Measurements from ENCODE around the gene POLDIP3. TPM values are rescaled to one million over a fixed set of nuclear protein-coding genes. Genes with fewer than 3 reads are reported as not detected.

Gene POLDIP3
- total and polyA plus RNA-seq, 3 experiments from 2014 or later, result 78.0 to 82.8 (median 80.0) TPM

DNA sequence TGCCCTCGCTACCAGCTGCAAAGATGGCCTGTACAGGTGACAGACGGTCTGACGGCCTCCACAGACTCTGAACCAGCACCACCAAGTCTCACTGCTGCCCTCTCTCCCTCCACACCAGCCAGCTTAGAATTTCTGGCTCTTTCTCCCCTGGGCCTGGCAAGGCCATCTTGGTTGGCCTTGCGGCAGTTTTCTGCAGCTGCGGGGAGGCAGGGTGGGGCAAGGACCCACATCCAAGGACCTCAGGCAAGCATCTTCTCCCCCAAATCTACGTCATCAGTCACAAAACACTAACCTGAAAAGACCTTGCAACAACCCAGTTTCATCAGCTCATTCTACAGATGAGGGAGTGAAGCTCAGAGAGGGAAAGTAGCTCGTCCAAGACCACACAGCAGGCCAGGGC is 11.7 kb upstream of the POLDIP3 start:
- Histone ChIP-seq H3K4me1 (ENCODE audit: insufficient read depth, low read length) (no peaks in the 10 kb centered on the region), H3K36me3 (ENCODE audit: insufficient read depth, low read length) (peaks cover 12% of the 10 kb centered on the region), H3K9me3 (ENCODE audit: low read length) (no peaks in the 10 kb centered on the region), H3K4me3 (ENCODE audit: low read length) (no peak overlapping the region), H3K27ac (ENCODE audit: low read depth, low read length) (no peak overlapping the region), H3K27me3 (ENCODE audit: insufficient read depth, low read length, poor library complexity, severe bottlenecking) (no peaks in the 10 kb centered on the region)
- ChIA-PET CTCF (interaction anchor here (0.9 to 1.2 kb wide), 2 partner anchors 17 to 38 kb away, joined by 3 read pairs; no protein-coding TSS in a partner anchor), POLR2A (no interaction called here)
- Mint-ChIP-seq H3K27ac (peak overlapping the region in 1 of 8 donors; percentile 42), H3K36me3 (peaks cover 0 to 67% (median 5%) of the 10 kb centered on the region in 3 donors), H3K27me3 (no peaks in the 10 kb centered on the region), H3K4me3 (peak overlapping the region in 1 of 7 donors; percentile 18), H3K4me1 (peaks cover 3% of the 10 kb centered on the region in 3 donors), H3K9me3 (no peaks in the 10 kb centered on the region)
- DNase-seq, result no peak

- no peaks in the 10 kb centered on the region for H3K4me1 ChIP-seq (ENCODE audit: insufficient read depth, low read length)
- no peaks in the 10 kb centered on the region for H3K27me3 Mint-ChIP-seq
- peaks cover 9% of the 10 kb centered on the region for H3K36me3 ChIP-seq (ENCODE audit: insufficient read depth, low read length)
- ChIA-PET CTCF (no interaction called here), POLR2A (no interaction called here)
- H3K36me3 Mint-ChIP-seq, result peaks cover 0 to 60% (median 5%) of the 10 kb centered on the region in 3 donors
- H3K4me3 ChIP-seq (ENCODE audit: low read length), result no peak overlapping the region
- no peaks in the 10 kb centered on the region for H3K9me3 ChIP-seq (ENCODE audit: low read length)
- H3K27ac Mint-ChIP-seq, result no peak overlapping the region
- no peaks in the 10 kb centered on the region for H3K27me3 ChIP-seq (ENCODE audit: insufficient read depth, low read length, poor library complexity, severe bottlenecking)
- H3K4me1 Mint-ChIP-seq, result peaks cover 5% of the 10 kb centered on the region in 3 donors
- no peak overlapping the region for H3K27ac ChIP-seq (ENCODE audit: low read depth, low read length)
- H3K9me3 Mint-ChIP-seq, result no peaks in the 10 kb centered on the region
- H3K4me3 Mint-ChIP-seq, result no peak overlapping the region
- DNase-seq, result no peak
Observed at GRCh38 chr22:42625416-42625815, 10.7 kb upstream of the POLDIP3 start.

DNA sequence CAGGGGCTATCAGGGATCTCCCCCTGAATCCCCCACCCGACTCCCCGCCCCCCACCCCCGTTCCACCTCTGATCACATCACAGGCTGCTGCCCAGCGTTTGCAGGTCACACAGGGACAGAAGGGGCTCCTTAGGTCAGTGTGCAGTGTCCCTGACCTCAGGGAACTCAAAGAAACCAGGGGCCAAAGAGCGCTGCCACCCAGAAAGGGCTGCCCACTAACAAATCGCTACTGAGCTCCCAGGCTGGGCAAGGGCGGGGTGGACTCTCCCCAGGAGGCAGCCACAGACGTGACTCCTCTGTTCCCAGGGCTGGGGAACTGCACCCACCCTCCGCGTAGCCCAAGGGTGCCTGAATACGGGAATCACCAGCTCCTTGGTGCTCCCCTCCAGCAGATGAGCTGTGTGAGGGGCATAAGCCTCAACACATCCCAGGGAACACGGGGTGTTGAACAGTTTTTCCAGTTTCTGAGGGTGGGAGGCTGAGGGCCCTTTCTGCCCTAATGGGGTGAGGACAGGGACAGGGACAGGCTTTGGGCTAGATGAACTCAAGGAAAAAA is 9.9 kb upstream of the POLDIP3 start:
- Mint-ChIP-seq H3K4me3 (no peak overlapping the region), H3K27me3 (no peaks in the 10 kb centered on the region), H3K9me3 (no peaks in the 10 kb centered on the region), H3K36me3 (peaks cover 0 to 56% (median 3%) of the 10 kb centered on the region in 3 donors), H3K4me1 (peaks cover 5% of the 10 kb centered on the region in 3 donors), H3K27ac (no peak overlapping the region)
- ChIA-PET CTCF (no interaction called here), POLR2A (no interaction called here)
- Histone ChIP-seq H3K9me3 (ENCODE audit: low read length) (no peaks in the 10 kb centered on the region), H3K4me1 (ENCODE audit: insufficient read depth, low read length) (no peaks in the 10 kb centered on the region), H3K27me3 (ENCODE audit: insufficient read depth, low read length, poor library complexity, severe bottlenecking) (no peaks in the 10 kb centered on the region), H3K27ac (ENCODE audit: low read depth, low read length) (no peak overlapping the region), H3K36me3 (ENCODE audit: insufficient read depth, low read length) (peaks cover 9% of the 10 kb centered on the region), H3K4me3 (ENCODE audit: low read length) (no peak overlapping the region)
- DNase-seq, result no peak

DNA sequence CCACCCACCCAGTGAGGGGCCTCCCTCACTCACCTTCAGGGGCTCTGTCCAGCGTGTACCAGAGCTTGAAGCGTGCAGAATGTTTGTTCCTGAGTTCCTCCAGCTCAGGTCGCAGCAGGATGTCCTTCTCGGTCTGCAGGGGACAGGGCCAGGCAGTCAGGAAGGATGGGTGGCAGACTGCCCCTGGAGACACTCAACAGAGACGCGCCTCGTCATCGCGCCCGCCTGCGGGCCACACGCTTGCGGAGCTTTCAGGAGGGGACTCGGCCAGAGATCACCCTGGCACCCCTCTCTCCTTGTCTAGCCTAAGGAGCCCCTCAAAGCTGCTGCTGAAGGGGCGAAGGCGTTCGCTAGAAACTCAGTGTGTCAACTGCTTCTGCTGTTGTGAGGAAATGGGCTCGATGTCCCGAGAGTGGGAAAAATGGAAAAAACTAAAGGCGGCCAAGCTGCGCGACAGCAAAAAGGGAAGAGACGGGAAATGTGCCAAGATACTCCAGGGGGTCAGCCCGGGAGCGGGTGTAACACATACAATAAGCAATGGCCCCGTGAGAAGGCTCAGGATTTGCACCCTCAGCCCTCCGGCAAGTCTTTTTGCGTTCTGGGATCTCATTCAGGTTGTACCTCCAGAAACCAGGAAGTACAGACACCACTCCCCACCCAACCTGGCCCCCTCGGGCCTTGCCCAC is 9.2 kb upstream of the POLDIP3 start:
- no peak overlapping the region for H3K4me3 Mint-ChIP-seq
- no peaks in the 10 kb centered on the region for H3K9me3 ChIP-seq (ENCODE audit: low read length)
- no peaks in the 10 kb centered on the region for H3K27me3 ChIP-seq (ENCODE audit: insufficient read depth, low read length, poor library complexity, severe bottlenecking)
- H3K4me1 Mint-ChIP-seq, result peaks cover 5% of the 10 kb centered on the region in 3 donors
- peaks cover 9% of the 10 kb centered on the region for H3K36me3 ChIP-seq (ENCODE audit: insufficient read depth, low read length)
- CTCF ChIA-PET, result interaction anchor here (0.7 to 1.3 kb wide), 2 partner anchors 10 to 18 kb away, joined by 3 read pairs; partner anchors contain the start of gene POLDIP3
- H3K27me3 Mint-ChIP-seq, result no peaks in the 10 kb centered on the region
- no peaks in the 10 kb centered on the region for H3K4me1 ChIP-seq (ENCODE audit: insufficient read depth, low read length)
- no peak overlapping the region for H3K4me3 ChIP-seq (ENCODE audit: low read length)
- H3K9me3 Mint-ChIP-seq, result no peaks in the 10 kb centered on the region
- no peak overlapping the region for H3K27ac ChIP-seq (ENCODE audit: low read depth, low read length)
- no peak for DNase-seq
- POLR2A ChIA-PET, result no interaction called here
- no peak overlapping the region for H3K27ac Mint-ChIP-seq
- H3K36me3 Mint-ChIP-seq, result peaks cover 0 to 58% (median 3%) of the 10 kb centered on the region in 3 donors

GRCh38 chr22:42623301-42623751 is 8.6 kb upstream of the POLDIP3 start:
- Histone ChIP-seq H3K27ac (ENCODE audit: low read depth, low read length) (no peak overlapping the region), H3K4me3 (ENCODE audit: low read length) (no peak overlapping the region), H3K27me3 (ENCODE audit: insufficient read depth, low read length, poor library complexity, severe bottlenecking) (no peaks in the 10 kb centered on the region), H3K9me3 (ENCODE audit: low read length) (no peaks in the 10 kb centered on the region), H3K36me3 (ENCODE audit: insufficient read depth, low read length) (peaks cover 9% of the 10 kb centered on the region), H3K4me1 (ENCODE audit: insufficient read depth, low read length) (no peaks in the 10 kb centered on the region)
- Mint-ChIP-seq H3K4me1 (peaks cover 5% of the 10 kb centered on the region in 3 donors), H3K4me3 (no peak overlapping the region), H3K27ac (no peak overlapping the region), H3K36me3 (peaks cover 0 to 55% (median 3%) of the 10 kb centered on the region in 3 donors), H3K9me3 (no peaks in the 10 kb centered on the region), H3K27me3 (no peaks in the 10 kb centered on the region)
- no peak for DNase-seq
- CTCF ChIA-PET, result interaction anchor here (0.7 to 1.3 kb wide), 2 partner anchors 9 to 19 kb away, joined by 3 read pairs; partner anchors contain the start of gene POLDIP3
- POLR2A ChIA-PET, result no interaction called here

- no peak for DNase-seq
- Histone ChIP-seq H3K4me1 (ENCODE audit: insufficient read depth, low read length) (no peaks in the 10 kb centered on the region), H3K9me3 (ENCODE audit: low read length) (no peaks in the 10 kb centered on the region), H3K36me3 (ENCODE audit: insufficient read depth, low read length) (peaks cover 7% of the 10 kb centered on the region), H3K27ac (ENCODE audit: low read depth, low read length) (no peak overlapping the region), H3K27me3 (ENCODE audit: insufficient read depth, low read length, poor library complexity, severe bottlenecking) (no peaks in the 10 kb centered on the region), H3K4me3 (ENCODE audit: low read length) (no peak overlapping the region)
- POLR2A ChIA-PET, result no interaction called here
- CTCF ChIA-PET, result interaction anchor here (1.2 to 2.0 kb wide), 4 partner anchors 9 to 41 kb away, joined by 5 to 6 read pairs (median 5); no protein-coding TSS in a partner anchor
- no peak overlapping the region for H3K27ac Mint-ChIP-seq
- peaks cover 5 to 11% (median 8%) of the 10 kb centered on the region in 3 donors for H3K4me1 Mint-ChIP-seq
- H3K36me3 Mint-ChIP-seq, result peaks cover 0 to 46% (median 3%) of the 10 kb centered on the region in 3 donors
- no peaks in the 10 kb centered on the region for H3K9me3 Mint-ChIP-seq
- H3K4me3 Mint-ChIP-seq, result no peak overlapping the region
- H3K27me3 Mint-ChIP-seq, result no peaks in the 10 kb centered on the region
Observed at GRCh38 chr22:42622061-42622710, 7.5 kb upstream of the POLDIP3 start.

- POLR2A ChIA-PET, result no interaction called here
- H3K27me3 Mint-ChIP-seq, result no peaks in the 10 kb centered on the region
- peak overlapping the region in 6 of 8 donors; percentile 20 to 84 (median 68) for H3K27ac Mint-ChIP-seq
Observed at GRCh38 chr22:42621505-42622002, 6.9 kb upstream of the POLDIP3 start.

More at GRCh38 chr22:42621505-42622002, 6.9 kb upstream of the POLDIP3 start:
- Histone ChIP-seq H3K4me3 (ENCODE audit: low read length) (no peak overlapping the region), H3K27me3 (ENCODE audit: insufficient read depth, low read length, poor library complexity, severe bottlenecking) (no peaks in the 10 kb centered on the region), H3K4me1 (ENCODE audit: insufficient read depth, low read length) (no peaks in the 10 kb centered on the region), H3K9me3 (ENCODE audit: low read length) (no peaks in the 10 kb centered on the region), H3K36me3 (ENCODE audit: insufficient read depth, low read length) (peaks cover under 1% of the 10 kb centered on the region), H3K27ac (ENCODE audit: low read depth, low read length) (no peak overlapping the region)
- Mint-ChIP-seq H3K36me3 (peaks cover 0 to 43% (median 3%) of the 10 kb centered on the region in 3 donors), H3K4me3 (peak overlapping the region in 1 of 7 donors; percentile 8), H3K4me1 (peaks cover 5 to 11% (median 8%) of the 10 kb centered on the region in 3 donors), H3K9me3 (no peaks in the 10 kb centered on the region)
- peak; percentile 26 to 67 (median 34) for DNase-seq
- CTCF ChIA-PET, result interaction anchor here (0.8 to 2.0 kb wide), 7 partner anchors 10 to 42 kb away, joined by 3 to 6 read pairs (median 5); no protein-coding TSS in a partner anchor

All from CD8-positive, alpha-beta memory T cell (primary cell).